ENCODE measurements around the gene ZBTB9.
A peak's percentile ranks its signal among the peaks of the same experiment; 100 is the strongest.

ZBTB9 gene

DNA sequence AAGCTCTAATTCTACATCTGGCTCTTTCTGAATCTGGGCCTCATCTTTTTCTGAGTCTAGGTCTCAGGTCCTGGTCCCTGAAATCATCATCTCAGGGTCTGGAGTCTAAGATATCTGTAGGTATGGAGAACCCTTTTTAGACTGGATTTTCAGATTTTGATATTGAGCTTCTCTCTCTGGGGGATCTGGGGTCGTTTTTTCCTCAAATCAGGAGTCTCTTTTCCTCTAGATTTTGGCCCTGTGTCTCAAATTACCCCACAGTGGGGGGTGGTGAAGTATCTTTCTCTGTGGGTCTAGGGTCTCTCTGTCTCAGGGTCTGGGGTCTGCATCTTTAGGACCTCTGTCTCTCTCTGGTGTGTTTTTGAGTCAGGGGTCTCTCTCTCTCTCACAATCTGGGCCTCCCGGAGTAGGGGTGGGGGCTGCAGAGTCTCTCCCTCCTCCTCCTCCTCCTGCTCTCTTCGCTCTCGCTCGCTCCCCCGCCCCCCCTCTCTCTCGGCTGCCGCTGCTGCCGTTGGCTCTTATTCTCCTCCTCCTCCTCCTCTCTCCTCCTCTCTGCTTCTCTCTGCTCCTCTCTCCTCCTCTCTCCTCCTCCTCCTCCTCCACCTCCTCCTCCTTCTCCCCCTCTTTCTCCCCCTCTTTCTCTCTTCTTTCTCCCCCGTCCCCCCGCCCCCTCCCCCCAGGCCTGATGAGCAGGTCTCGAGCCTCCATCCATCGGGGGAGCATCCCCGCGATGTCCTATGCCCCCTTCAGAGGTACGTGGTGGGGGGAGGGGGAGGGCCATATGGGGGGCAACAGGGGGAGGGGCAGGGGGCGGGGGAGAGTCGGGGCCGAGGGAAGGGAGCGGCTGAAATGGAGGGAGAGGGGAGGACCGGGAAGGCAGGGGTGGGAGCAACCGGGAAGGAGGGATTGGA is 34.5 kb upstream of the ZBTB9 start, which contains the start of gene SYNGAP1:
Gene SYNGAP1, plus strand, starts transcription at position 486 of the 911 bp plus-strand sequence. Its CDS starts 200 bp downstream, at position 686.
- DNase-seq (ENCODE audit: low read depth): no peak

DNA sequence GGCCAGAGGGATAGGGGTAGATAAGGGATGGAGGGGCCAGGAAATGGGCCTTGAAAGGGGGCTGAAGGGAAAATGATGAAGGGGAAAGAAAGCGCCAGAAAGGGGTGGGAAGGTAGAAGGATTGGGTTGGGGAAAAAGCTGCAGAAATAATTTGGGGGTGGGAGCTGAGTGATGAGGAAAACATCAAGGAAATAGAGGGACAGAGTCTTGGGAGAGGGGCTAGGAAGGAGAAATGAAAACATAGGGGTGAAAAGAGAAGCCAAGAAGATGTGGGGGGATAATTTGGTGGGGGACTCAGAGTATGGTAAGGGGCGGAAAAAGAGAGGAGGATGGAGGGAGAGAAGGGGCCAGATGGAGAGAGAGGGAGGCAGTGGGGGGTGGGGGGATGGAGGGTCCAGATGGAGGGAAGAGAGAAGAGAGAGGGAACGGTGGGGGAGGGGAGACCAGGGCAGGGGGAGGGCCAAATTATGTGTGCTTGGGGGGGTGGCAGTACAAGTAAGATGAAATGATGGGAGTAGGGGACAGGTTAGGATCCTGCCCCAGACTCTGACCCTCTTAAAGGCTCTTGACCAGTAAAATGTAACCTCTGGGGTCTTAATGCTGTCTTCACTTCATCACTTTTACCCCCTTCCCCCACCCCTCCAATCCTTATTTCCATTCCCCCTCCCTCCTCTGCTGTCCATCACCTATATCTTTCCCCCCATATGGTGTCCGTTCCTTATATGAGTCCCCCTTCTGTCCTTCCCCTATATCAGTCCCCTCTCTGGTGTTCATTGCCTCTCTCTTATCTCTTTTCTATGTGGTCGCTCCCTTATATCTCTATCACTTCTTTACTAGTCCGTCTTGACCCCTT is 33.7 kb upstream of the ZBTB9 start:
- no peak for DNase-seq (ENCODE audit: low read depth)

DNA sequence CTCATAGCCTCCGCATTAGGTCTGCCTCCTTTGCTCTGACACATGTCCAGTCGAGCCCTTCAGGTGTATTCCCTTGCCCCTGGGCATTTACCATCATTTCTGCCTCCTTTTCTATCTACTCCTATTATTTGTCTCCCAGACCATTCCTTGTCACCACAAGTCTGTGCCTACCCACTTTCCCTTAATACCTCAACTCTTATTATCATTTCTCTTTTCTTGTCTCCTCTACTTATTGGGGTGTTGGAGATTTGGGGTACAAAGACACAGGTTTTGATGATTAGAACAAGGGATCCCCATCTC is 33.1 kb upstream of the ZBTB9 start:
- DNase-seq (ENCODE audit: low read depth): no peak

DNA sequence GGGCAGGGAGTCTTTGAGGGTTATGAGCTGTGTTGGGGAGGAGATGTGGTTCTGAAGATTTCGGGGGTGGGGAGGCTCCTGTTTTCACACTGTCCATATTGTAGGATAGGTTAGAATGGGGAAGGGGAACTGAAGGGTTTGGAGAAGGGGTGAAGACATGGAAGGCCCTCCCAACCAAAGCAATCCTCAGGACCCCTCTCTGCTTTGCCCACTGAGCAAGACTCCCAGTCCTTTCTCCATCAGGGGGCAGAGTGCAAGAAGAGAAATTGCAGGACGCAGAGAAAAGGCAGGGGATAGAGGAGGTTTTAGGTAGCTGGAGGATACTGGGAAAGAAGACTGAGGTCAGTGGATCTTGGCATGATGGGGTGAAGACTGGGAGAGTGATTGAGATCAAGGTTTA is 30.6 kb upstream of the ZBTB9 start:
- DNase-seq (ENCODE audit: low read depth): no peak

DNA sequence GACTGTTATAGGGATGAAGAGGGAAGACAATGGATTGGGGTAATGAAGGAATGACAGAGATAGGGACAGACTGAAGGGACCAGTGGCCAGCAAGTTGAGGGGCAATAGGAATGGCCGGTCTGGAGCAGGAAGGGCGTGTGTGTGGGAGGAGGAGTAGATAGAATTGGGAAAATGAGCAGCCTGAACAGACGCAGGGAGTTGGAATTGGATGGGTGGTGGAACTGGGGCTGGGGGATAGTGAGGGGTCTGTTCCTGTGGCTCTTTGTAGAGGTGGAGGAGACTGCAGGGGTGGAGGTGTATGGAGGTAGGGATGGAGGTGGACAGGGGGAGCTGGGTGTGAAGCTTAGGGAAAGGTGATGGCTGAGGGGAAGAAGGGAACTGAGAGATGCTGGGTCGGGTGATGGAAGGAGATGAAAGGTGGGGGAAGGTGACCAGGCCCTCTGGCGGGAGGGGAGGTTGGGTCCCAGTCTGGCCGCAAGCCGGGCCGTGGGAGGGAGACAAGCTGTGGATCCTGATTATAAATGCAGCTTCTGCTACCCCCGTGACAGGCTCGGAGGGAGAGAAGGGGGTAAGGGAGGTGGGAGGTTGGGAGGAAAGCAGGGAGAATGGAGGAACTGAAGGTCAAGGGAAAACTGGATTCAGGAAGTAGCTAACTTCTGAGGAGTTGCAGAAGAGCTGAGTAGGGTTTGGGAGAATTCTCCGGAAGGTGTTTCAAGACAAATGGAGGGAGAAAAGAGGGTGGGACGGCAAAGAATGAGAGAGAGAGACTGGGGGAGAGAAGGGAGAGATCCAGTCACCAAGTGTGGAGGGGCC is 29.3 kb upstream of the ZBTB9 start:
- no peak for DNase-seq (ENCODE audit: low read depth)

DNA sequence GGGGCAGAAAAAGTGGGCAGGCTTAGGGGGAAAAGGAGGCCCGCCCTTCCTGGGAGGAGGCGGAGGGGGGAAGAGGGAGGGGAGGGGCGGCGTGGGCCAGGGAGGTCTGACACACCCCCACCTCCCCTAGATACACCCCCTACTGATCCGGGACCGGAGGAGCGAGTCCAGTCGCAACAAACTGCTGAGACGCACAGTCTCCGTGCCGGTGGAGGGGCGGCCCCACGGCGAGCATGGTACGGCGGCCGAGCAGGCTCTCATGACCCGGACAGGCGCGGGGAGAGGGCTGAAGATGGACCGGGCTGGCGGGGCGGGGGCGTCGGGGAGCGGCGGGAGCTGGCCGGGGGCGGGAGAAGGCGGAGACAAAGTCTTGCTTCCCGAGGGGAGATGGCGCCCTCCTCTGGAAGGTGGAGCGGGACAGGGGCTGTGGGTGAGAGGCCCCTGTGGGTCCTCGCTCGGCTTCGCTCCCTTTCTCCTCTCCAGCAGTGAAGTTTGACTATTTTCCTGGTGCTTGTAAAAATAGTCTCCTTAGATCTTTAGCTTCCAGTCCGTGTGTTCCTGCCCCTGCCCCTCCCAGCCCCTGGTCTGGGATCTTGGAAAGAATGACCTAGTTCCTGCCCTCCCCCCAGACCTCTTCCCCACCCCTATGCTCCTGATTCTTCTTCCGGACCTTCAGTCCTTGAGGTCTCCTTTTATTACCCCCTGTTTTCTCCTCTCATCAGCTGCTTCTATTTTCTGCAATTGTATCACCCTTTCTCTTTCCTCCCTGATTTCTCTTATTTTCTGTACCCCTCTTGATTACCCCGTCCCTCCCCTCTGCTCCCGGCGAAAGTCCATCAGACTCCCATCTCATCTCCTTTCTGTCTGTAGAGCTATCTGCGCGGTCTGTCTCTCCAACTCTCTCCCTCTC is 28.5 kb upstream of the ZBTB9 start:
- DNase-seq (ENCODE audit: low read depth): peak; percentile 74

DNA sequence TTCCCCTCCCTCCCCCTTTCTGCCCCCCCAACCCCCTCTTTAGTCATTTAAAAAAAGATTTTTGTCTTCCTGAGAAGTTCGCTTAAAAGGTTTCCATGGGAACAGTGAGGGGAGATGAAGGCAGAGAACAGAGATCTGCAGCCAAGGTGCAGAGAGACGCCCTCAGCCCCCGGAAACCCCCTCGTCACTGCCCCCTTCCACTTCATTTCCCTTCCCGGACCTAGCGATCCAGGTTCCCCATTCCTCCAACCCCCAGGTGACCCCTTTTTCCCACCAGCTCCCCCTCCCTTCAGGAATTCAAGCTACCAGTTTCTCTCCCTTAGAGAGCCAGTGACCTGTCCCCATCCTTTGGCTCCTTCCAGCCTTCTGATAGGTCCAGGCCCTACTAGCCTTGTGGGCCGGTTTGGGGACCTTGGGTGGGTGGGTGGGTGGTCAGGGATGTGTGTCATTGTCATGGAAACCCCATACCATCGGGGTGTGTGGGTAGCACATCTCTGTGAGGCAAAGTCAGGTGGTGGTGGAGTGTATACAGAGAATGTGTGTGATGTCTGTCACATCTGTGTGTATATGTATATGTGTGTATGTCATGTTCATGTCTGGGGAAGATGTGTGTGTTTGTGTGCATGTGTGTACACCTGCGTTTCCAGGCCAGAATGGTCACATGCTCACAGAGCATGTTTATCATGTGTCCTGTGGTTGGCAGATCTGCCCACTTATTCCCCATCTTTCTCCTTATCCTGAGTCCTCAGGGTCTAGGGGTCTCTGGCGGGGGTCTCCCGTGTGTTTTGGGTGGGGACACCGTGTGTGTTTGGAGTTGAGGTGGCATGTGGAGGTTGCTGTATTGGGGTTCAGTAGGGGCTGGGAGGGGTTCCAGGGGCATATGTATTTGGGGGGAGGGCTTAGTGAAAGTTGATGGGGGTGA is 27.5 kb upstream of the ZBTB9 start:
- DNase-seq (ENCODE audit: low read depth): no peak

DNA sequence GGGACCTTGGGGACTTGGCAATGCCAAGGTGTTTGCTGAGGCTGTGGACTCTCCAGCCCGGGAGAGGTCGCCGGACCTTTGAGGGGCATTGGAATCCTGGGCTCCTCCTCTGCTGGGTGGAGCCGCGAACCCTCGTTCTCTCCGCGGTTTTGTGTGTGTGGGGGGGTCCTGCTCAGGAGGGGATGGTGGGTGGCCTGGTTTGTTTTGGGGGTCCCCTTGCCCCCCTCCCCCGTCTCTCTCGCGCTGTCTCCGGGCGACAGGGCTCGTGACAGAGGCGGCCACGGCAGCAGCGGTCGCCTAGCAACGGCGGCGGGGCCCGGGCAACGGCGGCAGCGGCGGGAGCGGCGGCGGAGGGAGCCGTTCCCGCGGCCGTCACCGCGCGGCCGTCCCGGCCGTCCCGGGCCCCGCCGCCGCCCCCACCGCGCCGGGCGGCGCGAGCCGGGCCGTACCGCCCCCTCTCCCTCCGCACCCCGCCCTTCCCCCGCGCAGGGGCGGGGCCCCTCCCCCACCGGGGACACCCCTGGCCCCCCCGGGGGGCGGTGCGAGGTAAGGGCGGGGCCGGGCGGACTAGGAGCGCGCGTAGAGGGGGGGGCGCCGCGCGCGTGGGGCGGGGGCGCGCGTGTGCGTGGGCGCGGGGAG is 26.7 kb upstream of the ZBTB9 start:
- DNase-seq (ENCODE audit: low read depth): no peak

DNA sequence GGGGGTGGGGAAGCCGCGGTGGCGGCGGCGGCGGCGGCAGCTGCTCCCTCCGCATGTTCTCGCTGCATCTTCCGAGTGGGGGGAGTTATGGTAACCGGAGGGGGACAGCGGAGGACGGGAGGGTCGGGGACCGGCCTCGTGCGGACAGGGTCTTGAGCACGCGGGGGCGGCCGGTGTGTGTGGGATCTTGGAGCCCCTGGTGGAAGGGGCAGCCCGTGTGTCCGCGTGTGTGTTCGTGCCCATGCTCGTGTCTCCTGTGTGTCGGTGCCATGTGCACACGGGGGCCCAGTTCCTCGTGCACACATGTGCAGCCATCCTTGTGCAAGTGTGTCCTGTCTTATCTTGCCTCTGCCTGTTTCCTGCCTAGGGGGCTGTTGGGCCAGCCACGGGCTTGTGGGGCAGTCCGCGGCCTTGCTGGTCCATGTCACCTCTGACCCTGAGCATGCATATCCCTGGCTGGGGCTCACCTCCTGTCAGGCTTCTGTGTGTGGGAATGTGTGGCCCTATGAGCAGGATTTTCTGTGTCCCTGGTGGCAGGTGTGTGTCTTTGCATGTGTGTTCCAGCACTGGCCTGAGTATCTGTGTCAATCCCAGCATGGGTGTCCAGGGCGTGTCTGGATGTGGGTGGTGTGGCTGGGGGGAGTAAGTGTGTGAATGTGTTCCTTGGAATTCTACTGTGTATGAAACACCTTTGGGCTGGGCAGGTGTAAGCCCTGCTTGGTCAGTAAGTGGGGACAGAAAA is 26.0 kb upstream of the ZBTB9 start:
- DNase-seq (ENCODE audit: low read depth): no peak

DNA sequence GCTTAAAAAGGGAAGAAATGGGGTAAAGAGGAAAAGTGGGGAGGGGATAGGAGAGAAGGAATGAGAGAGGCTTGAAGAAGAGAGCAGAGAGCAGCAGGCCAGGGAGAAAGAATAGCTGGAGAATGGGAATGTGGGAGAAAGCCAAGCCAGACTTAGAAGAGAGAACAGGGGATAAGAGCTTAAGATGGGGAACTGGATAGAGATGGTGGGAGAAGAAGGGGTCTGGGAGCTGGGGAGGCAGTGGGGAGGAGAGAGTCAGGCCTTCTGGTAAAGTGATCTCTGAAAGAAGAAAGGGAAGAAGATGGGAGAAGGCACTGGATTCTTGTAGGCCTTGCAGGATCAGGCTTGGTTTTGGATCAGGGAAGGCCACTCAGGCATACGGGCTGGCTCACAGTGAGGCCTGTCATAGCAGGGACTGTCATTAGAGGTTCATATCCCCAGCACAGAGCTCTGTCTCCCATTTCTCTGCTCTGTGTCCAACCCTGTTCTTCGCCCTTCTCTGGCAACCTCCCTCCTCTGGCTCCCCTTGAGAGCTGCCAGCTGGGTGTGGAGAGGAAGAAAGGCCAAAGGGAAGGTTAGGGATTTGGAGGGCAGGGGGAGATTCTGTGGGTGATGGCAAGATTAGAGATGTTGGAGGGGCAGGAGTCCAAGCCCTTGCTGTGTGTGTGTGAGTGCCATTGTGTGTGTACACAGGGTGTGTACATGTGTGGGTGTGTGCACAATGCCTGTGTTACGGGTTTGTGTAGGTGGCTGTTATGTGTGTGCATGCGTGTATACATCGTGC is 25.2 kb upstream of the ZBTB9 start:
- DNase-seq (ENCODE audit: low read depth): no peak

DNA sequence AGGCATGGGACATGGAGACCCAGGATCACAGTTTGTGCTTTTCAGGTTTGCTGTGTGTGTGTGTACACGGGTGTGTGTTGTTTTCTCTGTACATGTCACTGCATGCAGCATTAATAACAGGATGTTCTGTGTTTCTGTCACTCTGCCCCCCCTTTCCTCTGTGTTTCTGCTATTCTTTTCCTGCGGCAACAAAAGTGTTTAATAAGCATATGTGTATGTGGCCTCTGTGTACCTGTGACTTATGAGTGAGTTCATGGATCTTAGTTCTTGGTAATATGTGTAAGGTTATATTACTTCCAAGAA is 24.7 kb upstream of the ZBTB9 start:
- DNase-seq (ENCODE audit: low read depth): no peak

DNA sequence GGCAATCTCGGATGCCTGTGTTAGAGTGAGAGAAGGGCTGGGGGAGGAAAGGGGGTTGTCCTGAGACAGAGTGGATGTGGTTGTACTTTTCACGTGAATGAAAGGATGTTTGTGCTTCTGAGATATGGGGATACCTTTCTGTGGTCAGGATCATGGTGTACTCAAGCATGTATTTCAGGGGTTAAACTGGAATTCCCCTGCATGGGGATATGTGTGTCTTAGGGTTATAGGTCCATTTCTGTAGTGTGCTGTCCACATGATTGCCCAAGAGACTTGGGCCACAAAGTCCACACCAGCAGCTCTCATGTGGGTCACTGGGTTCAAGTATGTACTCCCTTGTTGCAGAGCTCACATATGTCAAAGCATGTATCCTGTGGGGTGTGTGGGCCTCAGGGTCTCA is 24.0 kb upstream of the ZBTB9 start:
- no peak for DNase-seq (ENCODE audit: low read depth)

DNA sequence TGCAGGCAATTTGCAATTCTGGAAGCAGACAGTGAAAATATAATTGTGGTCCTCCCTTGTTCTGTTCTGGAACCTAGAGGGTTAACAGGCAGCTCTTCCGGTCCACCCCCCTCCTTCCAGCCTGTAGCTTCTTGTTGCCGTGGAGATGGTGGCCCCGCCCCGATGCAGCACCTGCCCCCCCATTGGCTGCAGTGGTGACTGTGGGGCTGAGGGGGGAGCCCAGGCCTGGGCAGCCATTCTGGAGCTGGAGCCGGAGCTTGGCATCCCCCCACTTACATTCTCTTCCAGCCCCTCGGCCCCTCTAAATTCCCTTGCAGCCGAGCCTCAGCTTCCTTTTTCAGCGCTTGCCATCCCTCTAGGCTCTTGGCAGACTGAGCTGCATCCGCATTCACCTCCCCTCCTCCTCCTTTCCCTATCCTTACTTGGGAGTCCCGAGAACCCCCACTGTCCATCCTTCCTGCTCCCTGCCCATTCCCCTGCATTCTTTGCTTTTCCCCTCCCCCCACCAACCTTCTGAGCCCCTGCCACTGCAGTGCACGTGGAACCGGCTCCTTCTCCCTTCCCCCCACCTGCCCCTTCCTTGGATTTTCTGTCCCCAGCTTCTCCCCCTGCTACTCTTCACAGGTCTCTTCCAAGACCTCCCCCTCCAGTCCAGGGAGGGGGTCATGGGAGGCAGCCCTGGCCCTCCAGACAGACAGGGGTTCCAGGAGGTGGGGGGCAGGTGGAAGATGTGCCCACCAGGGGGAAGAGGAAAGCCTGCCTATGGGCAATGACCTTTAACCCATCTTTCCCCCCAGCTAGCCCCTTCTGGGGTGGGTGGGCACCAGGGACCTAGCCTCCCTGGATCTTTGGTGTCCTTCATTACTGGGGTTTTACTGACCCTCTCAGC is 23.1 kb upstream of the ZBTB9 start:
- DNase-seq (ENCODE audit: low read depth): peak; percentile 80

DNA sequence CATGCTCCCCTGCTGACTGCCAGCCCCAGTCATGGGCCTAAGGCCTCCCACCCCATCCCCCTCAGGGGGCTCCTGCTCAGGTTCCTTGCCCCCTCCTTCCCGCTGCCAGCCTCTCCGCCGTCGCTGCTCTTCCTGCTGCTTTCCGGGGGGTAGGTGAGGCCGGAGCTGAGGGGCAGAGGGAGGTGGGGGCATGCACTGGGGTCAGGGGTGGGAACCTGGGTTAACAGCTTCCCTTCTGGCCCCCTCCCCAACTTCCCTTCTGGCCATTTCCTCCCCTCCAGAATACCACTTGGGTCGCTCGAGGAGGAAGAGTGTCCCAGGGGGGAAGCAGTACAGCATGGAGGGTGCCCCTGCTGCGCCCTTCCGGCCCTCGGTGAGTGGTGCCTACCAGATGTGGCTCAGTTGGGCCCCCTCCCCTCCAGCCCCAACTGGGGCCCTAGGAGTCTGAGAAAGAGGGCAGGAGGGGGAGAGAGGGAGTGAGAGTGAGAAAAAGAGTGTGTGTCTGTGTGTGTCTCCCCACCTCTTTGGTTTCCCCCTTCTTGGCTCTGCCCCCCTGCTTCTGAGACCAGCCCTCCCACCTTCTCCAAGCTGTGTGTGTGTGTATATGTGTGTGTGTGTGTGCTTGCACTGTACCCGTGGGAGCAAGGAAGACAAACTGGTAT is 22.4 kb upstream of the ZBTB9 start:
- no peak for DNase-seq (ENCODE audit: low read depth)

DNA sequence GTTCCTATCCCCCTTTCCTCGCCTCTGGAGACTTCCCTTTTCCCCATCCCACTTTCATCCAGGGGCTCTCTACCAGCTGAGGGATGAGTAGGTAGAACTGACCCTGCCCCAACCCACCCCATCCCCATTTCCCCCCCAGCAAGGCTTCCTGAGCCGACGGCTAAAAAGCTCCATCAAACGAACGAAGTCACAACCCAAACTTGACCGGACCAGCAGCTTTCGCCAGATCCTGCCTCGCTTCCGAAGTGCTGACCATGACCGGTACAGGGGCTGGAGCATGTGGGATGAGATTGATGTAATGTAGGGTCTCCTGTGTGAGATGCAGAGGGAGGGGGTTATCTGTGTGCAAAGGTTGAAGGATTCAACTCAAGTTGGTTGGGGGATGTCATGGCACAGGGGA is 21.8 kb upstream of the ZBTB9 start:
- DNase-seq (ENCODE audit: low read depth): no peak

DNA sequence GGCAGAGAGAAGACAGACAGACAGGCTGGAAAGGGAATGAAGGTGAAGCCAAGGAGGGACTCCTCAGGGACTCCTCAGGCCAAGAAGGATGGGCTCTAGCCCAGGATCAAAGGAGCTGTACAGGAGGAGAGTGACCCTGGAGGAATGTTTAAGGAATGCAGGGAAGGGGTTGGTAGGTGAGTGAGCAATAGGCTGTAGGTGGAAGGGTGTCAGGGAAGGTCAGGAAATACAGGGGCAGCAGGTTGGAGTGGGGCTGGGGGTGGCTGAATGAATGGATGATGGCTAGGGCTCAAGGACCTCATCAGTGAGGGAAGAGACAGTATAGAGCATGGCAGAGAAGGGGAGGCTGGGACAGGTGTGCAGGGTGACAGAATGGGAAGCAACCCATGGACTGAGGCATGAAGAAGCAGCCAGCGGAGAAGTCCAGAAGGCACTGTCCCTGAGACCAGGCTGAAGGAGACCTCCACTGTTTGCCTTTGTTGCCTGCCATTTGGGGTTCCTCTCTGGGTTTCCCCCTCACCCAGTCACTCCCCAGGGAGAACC is 21.3 kb upstream of the ZBTB9 start:
- DNase-seq (ENCODE audit: low read depth): no peak

Data from activated T-cell treated with anti-CD3 and anti-CD28 coated beads for 24 hours (primary cell).